SU-DHL-6 (cell line): ENCODE results near the gene AKAP8L.

Experiments used
- H2AFZ ChIP-seq: fragments of 200-600 bp; sonication (generic); 2 replicates; pipeline ENCODE4 v1.6.1; 2014; ENCODE audit warnings: low read depth, mild to moderate bottlenecking, moderate library complexity, mixed read lengths, antibody characterized with exemption, low read length; ENCODE audit not compliant: severe bottlenecking
- H3F3A ChIP-seq: fragments of 200-600 bp; shearing (Covaris generic); 2 replicates; pipeline ENCODE4 v1.6.0; 2016; ENCODE audit warnings: antibody characterized with exemption, mild to moderate bottlenecking; ENCODE audit not compliant: insufficient read depth
- H3K27ac ChIP-seq: fragments of 200-600 bp; sonication (generic); 2 replicates; pipeline ENCODE4 v1.5.1; 2016; ENCODE audit warnings: low read depth, mild to moderate bottlenecking, low read length, moderate library complexity, mixed read lengths
- H3K27me3 ChIP-seq: fragments of 200-600 bp; sonication (generic), shearing (Covaris generic); 2 replicates; pipeline ENCODE4 v1.6.0; 2014; ENCODE audit warnings: mild to moderate bottlenecking, low read length
- H3K36me3 ChIP-seq: fragments of 200-600 bp; sonication (generic); 2 replicates; pipeline ENCODE4 v1.6.1; 2014; ENCODE audit warnings: mild to moderate bottlenecking, low read length, mixed read lengths
- H3K4me2 ChIP-seq: fragments of 300-600, 200-600 bp; shearing (Covaris generic), sonication (generic); 2 replicates; pipeline ENCODE4 v1.6.0; 2014; ENCODE audit warnings: low read length, low read depth, mild to moderate bottlenecking; ENCODE audit not compliant: poor library complexity, severe bottlenecking
- H3K4me3 ChIP-seq: fragments of 200-600 bp; sonication (generic); 2 replicates; pipeline ENCODE4 v1.5.1; 2014; ENCODE audit warnings: antibody characterized with exemption, low read length, mild to moderate bottlenecking, mixed read lengths; ENCODE audit not compliant: insufficient read depth, poor library complexity, severe bottlenecking
- H3K79me2 ChIP-seq: fragments of 200-600 bp; sonication (generic); 2 replicates; pipeline ENCODE4 v1.6.1; 2014; ENCODE audit warnings: mild to moderate bottlenecking, low read length, moderate library complexity; ENCODE audit not compliant: insufficient read depth
- H3K9ac ChIP-seq: fragments of 200-600 bp; sonication (generic); 2 replicates; pipeline ENCODE4 v1.7.0; 2014; ENCODE audit warnings: mild to moderate bottlenecking, low read length
- H3K9me2 ChIP-seq: fragments of 200-600 bp; sonication (generic); replicated peaks from 2 replicates; pipeline ENCODE4 v1.6.1; 2014; ENCODE audit warnings: low read length; ENCODE audit not compliant: insufficient read depth
- H3K9me3 ChIP-seq: fragments of 200-600 bp; sonication (generic); 2 replicates; pipeline ENCODE4 v1.6.1; 2014; ENCODE audit warnings: low read length, mixed read lengths; ENCODE audit not compliant: insufficient read depth
- H4K20me1 ChIP-seq: fragments of 200-600 bp; sonication (generic); 2 replicates; pipeline ENCODE4 v1.6.1; 2014; ENCODE audit warnings: low read depth, mild to moderate bottlenecking, antibody characterized with exemption, low read length, moderate library complexity, mixed read lengths
- CTCF ChIP-seq: fragments of 200-600 bp; sonication (generic); IDR thresholded peaks from one replicate; pipeline ENCODE4 v1.5.1; 2017; ENCODE audit warnings: antibody characterized with exemption, mild to moderate bottlenecking, low read length, moderate library complexity; ENCODE audit not compliant: insufficient read depth, poor library complexity, severe bottlenecking
- EZH2phosphoT487 ChIP-seq: fragments of 200-600 bp; sonication (generic), shearing (Covaris generic); conservative IDR thresholded peaks from 2 replicates; pipeline ENCODE4 v1.6.1; 2018; ENCODE audit warnings: mild to moderate bottlenecking, antibody characterized with exemption, low read length, moderate library complexity, mixed read lengths

The AKAP8L gene

GRCh38 chr19:15404097-15404779 lies 14.6 kb downstream of the AKAP8L start:
- H3K79me2 ChIP-seq: peaks cover 76% of the 10 kb centered on the region
- no peak for TF ChIP-seq EZH2phosphoT487
- TF ChIP-seq CTCF: no peak
- H3K4me3 ChIP-seq: no peak overlapping the region
- H3F3A ChIP-seq: no peaks in the 10 kb centered on the region
- no peak overlapping the region for H3K4me2 ChIP-seq
- H3K27ac ChIP-seq: no peak overlapping the region
- no peak overlapping the region for H3K9ac ChIP-seq
- no peaks in the 10 kb centered on the region for H3K9me3 ChIP-seq
- H3K9me2 ChIP-seq: no peaks in the 10 kb centered on the region
- no peak overlapping the region for H2AFZ ChIP-seq
- H3K36me3 ChIP-seq: peaks cover 2% of the 10 kb centered on the region; the same call in 1 of the 2 replicates
- H3K27me3 ChIP-seq: no peaks in the 10 kb centered on the region
- peaks cover 25% of the 10 kb centered on the region; the same call in 1 of the 2 replicates for H4K20me1 ChIP-seq

- Histone ChIP-seq H3K9me3 (no peaks in the 10 kb centered on the region), H2AFZ (no peak overlapping the region), H3K27ac (no peak overlapping the region), H3K9me2 (no peaks in the 10 kb centered on the region), H3K4me3 (no peak overlapping the region), H3K27me3 (no peaks in the 10 kb centered on the region), H3K4me2 (no peak overlapping the region), H3K36me3 (peaks cover 2% of the 10 kb centered on the region; the same call in 1 of the 2 replicates), H3K79me2 (peaks cover 65% of the 10 kb centered on the region), H4K20me1 (peaks cover 25% of the 10 kb centered on the region; the same call in 1 of the 2 replicates), H3K9ac (no peak overlapping the region), H3F3A (no peaks in the 10 kb centered on the region)
- no peak for TF ChIP-seq EZH2phosphoT487
- TF ChIP-seq CTCF: no peak
Observed at GRCh38 chr19:15403151-15403531, 15.6 kb downstream of the AKAP8L start.

DNA sequence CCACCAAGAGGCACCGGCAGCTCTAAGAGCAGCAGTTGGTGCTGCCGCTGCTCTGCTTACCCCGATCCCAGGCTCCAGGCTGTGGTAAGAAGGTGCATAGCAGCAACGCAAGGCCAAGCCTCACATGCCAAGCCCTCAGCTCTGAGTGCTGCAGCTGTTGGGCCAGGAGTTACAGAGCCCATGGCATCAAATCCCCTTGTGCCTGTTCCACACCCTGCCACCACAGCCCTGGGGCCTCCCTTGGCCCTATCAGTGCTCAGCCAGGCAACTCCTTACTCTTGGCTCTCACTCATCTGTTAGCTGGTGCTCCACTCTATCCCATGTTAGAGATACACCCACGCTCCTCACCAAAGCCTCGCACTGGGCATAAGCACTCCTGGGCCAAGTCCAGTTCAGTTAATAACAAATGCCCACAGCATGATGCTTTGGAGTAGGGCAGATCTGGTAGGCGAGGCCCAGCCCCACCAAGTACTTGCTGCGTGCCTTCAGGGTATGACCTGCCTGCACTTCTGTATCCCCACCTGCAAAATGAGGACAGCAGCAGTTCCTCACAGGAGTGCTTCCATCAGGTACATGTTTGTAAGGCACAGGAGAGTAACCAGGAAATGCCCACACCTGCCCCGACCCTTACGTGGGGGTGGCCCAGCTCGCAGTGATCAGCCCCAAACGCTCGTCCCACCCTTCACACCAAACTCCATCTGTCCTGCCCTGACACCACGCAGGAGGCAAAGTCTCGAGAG lies 16.2 kb downstream of the AKAP8L start:
- Histone ChIP-seq H3K27ac (no peak overlapping the region), H3K4me2 (no peak overlapping the region), H3F3A (no peaks in the 10 kb centered on the region), H3K4me3 (no peak overlapping the region), H4K20me1 (peaks cover 24% of the 10 kb centered on the region; the same call in 1 of the 2 replicates), H3K9me3 (no peaks in the 10 kb centered on the region), H3K36me3 (peaks cover 2% of the 10 kb centered on the region; the same call in 1 of the 2 replicates), H3K27me3 (no peaks in the 10 kb centered on the region), H2AFZ (no peak overlapping the region), H3K79me2 (peaks cover 59% of the 10 kb centered on the region), H3K9ac (no peak overlapping the region), H3K9me2 (no peaks in the 10 kb centered on the region)
- TF ChIP-seq EZH2phosphoT487: no peak
- no peak for TF ChIP-seq CTCF
